Measurements from ENCODE around the gene NUP62CL. TPM values are rescaled to one million over a fixed set of nuclear protein-coding genes. Genes with fewer than 3 reads are reported as not detected.

The NUP62CL gene
- total and polyA plus RNA-seq, 4 donors: 2.5 to 13.6 (median 4.7) TPM

- H3K27me3 ChIP-seq (ENCODE audit: control insufficient read depth in 3 of 3, insufficient read depth in 3 of 3, low read length in 2 of 3): peaks cover 0 to 21% (median 4%) of the 10 kb centered on the region in 3 donors
- ATAC-seq (ENCODE audit: insufficient read depth, low FRiP score) (no peak), DNase-seq (no peak)
- WGBS, 2 donors: 56 to 74% methylated on average over 1 of the region's 1 CpG
- no peak overlapping the region for H3K4me3 ChIP-seq
- H3K36me3 ChIP-seq (ENCODE audit: control insufficient read depth in 4 of 4, insufficient read depth in 4 of 4, low read length in 4 of 4): no peaks in the 10 kb centered on the region
- no peak for TF ChIP-seq CTCF (IDR thresholded peaks at IDR 0.05; ENCODE audit: control extremely low read depth, extremely low read depth)
- no peak overlapping the region for H3K27ac ChIP-seq (ENCODE audit: low read depth in 1 of 2, low read length in 1 of 2)
- no peak overlapping the region for H3K9ac ChIP-seq (ENCODE audit: insufficient read depth in 1 of 2, low read length in 2 of 2)
- H3K9me3 ChIP-seq (ENCODE audit: control insufficient read depth in 4 of 4, insufficient read depth in 3 of 4, low read length in 3 of 4): peaks cover 0 to 2% (median 0%) of the 10 kb centered on the region in 4 donors
- H3K4me1 ChIP-seq (ENCODE audit: control insufficient read depth in 5 of 5, insufficient read depth in 5 of 5, low read length in 5 of 5): no peaks in the 10 kb centered on the region
These were observed 8.9 kb downstream of the NUP62CL start for GRCh38 chrX:107197319-107197718.

- Histone ChIP-seq H3K27me3 (ENCODE audit: control insufficient read depth in 3 of 3, insufficient read depth in 3 of 3, low read length in 2 of 3) (peaks cover 0 to 34% (median 8%) of the 10 kb centered on the region in 3 donors), H3K27ac (ENCODE audit: low read depth in 1 of 2, low read length in 1 of 2) (no peak overlapping the region), H3K36me3 (ENCODE audit: control insufficient read depth in 4 of 4, insufficient read depth in 4 of 4, low read length in 4 of 4) (no peaks in the 10 kb centered on the region), H3K4me3 (no peak overlapping the region), H3K9me3 (ENCODE audit: control insufficient read depth in 4 of 4, insufficient read depth in 3 of 4, low read length in 3 of 4) (no peaks in the 10 kb centered on the region), H3K9ac (ENCODE audit: insufficient read depth in 1 of 2, low read length in 2 of 2) (no peak overlapping the region), H3K4me1 (ENCODE audit: control insufficient read depth in 5 of 5, insufficient read depth in 5 of 5, low read length in 5 of 5) (no peaks in the 10 kb centered on the region)
- TF ChIP-seq CTCF (IDR thresholded peaks at IDR 0.05; ENCODE audit: control extremely low read depth, extremely low read depth): no peak
- ATAC-seq (ENCODE audit: insufficient read depth, low FRiP score): no peak
- DNase-seq: no peak
These were observed 34.7 kb downstream of the NUP62CL start for GRCh38 chrX:107171369-107172102.

GRCh38 chrX:107168712-107169111, 37.5 kb downstream of the NUP62CL start:
- no peaks in the 10 kb centered on the region for H3K4me1 ChIP-seq (ENCODE audit: control insufficient read depth in 5 of 5, insufficient read depth in 5 of 5, low read length in 5 of 5)
- no peak overlapping the region for H3K27ac ChIP-seq (ENCODE audit: low read depth in 1 of 2, low read length in 1 of 2)
- DNase-seq: no peak
- no peaks in the 10 kb centered on the region for H3K36me3 ChIP-seq (ENCODE audit: control insufficient read depth in 4 of 4, insufficient read depth in 4 of 4, low read length in 4 of 4)
- H3K9me3 ChIP-seq (ENCODE audit: control insufficient read depth in 4 of 4, insufficient read depth in 3 of 4, low read length in 3 of 4): no peaks in the 10 kb centered on the region
- ATAC-seq (ENCODE audit: insufficient read depth, low FRiP score): no peak
- 75 to 94% methylated on average over 1 of the region's 1 CpG for WGBS, 2 donors
- peaks cover 0 to 23% (median 6%) of the 10 kb centered on the region in 3 donors for H3K27me3 ChIP-seq (ENCODE audit: control insufficient read depth in 3 of 3, insufficient read depth in 3 of 3, low read length in 2 of 3)
- no peak for TF ChIP-seq CTCF (IDR thresholded peaks at IDR 0.05; ENCODE audit: control extremely low read depth, extremely low read depth)
- H3K4me3 ChIP-seq: no peak overlapping the region
- H3K9ac ChIP-seq (ENCODE audit: insufficient read depth in 1 of 2, low read length in 2 of 2): no peak overlapping the region

- no peak for TF ChIP-seq CTCF (IDR thresholded peaks at IDR 0.05; ENCODE audit: control extremely low read depth, extremely low read depth)
- DNase-seq (no peak), ATAC-seq (ENCODE audit: insufficient read depth, low FRiP score) (no peak)
These were observed 38.0 kb downstream of the NUP62CL start for GRCh38 chrX:107168257-107168656.

More at GRCh38 chrX:107168257-107168656, 38.0 kb downstream of the NUP62CL start:
- Histone ChIP-seq H3K27me3 (ENCODE audit: control insufficient read depth in 3 of 3, insufficient read depth in 3 of 3, low read length in 2 of 3) (peaks cover 0 to 23% (median 6%) of the 10 kb centered on the region in 3 donors), H3K4me3 (no peak overlapping the region), H3K27ac (ENCODE audit: low read depth in 1 of 2, low read length in 1 of 2) (no peak overlapping the region), H3K9ac (ENCODE audit: insufficient read depth in 1 of 2, low read length in 2 of 2) (no peak overlapping the region), H3K4me1 (ENCODE audit: control insufficient read depth in 5 of 5, insufficient read depth in 5 of 5, low read length in 5 of 5) (no peaks in the 10 kb centered on the region), H3K36me3 (ENCODE audit: control insufficient read depth in 4 of 4, insufficient read depth in 4 of 4, low read length in 4 of 4) (no peaks in the 10 kb centered on the region), H3K9me3 (ENCODE audit: control insufficient read depth in 4 of 4, insufficient read depth in 3 of 4, low read length in 3 of 4) (no peaks in the 10 kb centered on the region)
